Liver (tissue), 9 donors: ENCODE measurements around the gene SPEF1. TPM values are rescaled to one million over a fixed set of nuclear protein-coding genes. Genes with fewer than 3 reads are reported as not detected.

Experiments used
- DNase-seq: peaks from one replicate; pipeline ENCODE4 v3.0.0-alpha.2; 2017; ENCODE audit warnings: low spot score
- H3K27ac ChIP-seq, 2 donors: one replicate each; pipeline ENCODE4 v1.7.0; 2013; ENCODE audit warnings: inconsistent platforms in 2 of 2, low read length in 2 of 2, control low read depth in 1 of 2, low read depth in 1 of 2, mild to moderate bottlenecking in 1 of 2
- H3K27me3 ChIP-seq, 4 donors: one replicate each; pipeline versions ENCODE4 v1.6.1 to v1.7.0; 2013; ENCODE audit warnings: low read length in 3 of 4, inconsistent platforms in 1 of 4, mild to moderate bottlenecking in 1 of 4, moderate library complexity in 1 of 4; ENCODE audit not compliant: control insufficient read depth in 4 of 4, insufficient read depth in 4 of 4
- H3K36me3 ChIP-seq, 4 donors: one replicate each; pipeline versions ENCODE4 v1.6.1 to v1.7.0; 2013; ENCODE audit warnings: low read length in 3 of 4, mild to moderate bottlenecking in 3 of 4, low read depth in 1 of 4, moderate library complexity in 1 of 4; ENCODE audit not compliant: control insufficient read depth in 4 of 4, insufficient read depth in 3 of 4
- H3K4me1 ChIP-seq, 4 donors: one replicate each; pipeline versions ENCODE4 v1.6.1 to v1.7.0; 2013; ENCODE audit warnings: low read length in 3 of 4, mild to moderate bottlenecking in 3 of 4, moderate library complexity in 1 of 4; ENCODE audit not compliant: control insufficient read depth in 4 of 4, insufficient read depth in 4 of 4
- H3K4me3 ChIP-seq, 3 donors: one replicate each; pipeline versions ENCODE4 v1.6.1 to v1.7.0; 2013; ENCODE audit warnings: low read length in 3 of 3, control low read depth in 1 of 3, low read depth in 1 of 3, mild to moderate bottlenecking in 1 of 3
- H3K9ac ChIP-seq, 2 donors: one replicate each; pipeline ENCODE4 v1.7.0; 2013; ENCODE audit warnings: low read length in 2 of 2, mild to moderate bottlenecking in 2 of 2, moderate library complexity in 2 of 2, control low read depth in 1 of 2, low read depth in 1 of 2
- H3K9me3 ChIP-seq, 4 donors: one replicate each; pipeline versions ENCODE4 v1.6.1 to v1.7.0; 2013; ENCODE audit warnings: low read length in 3 of 4; ENCODE audit not compliant: control insufficient read depth in 4 of 4
- CTCF ChIP-seq: fragments of 150-350 bp; IDR thresholded peaks from 2 replicates; pipeline ENCODE4 v1.5.1; 2017; ENCODE audit warnings: improper control_type of control experiment, low read depth, low read length; ENCODE audit not compliant: missing input control
- EGR1 ChIP-seq, 2 donors: IDR thresholded peaks; 2 replicates each; pipeline ENCODE4 v1.6.1; 2016 to 2018; ENCODE audit warnings: antibody characterized with exemption in 2 of 2, low read depth in 2 of 2
- FOXA1 ChIP-seq: IDR thresholded peaks from 2 replicates; pipeline ENCODE4 v1.6.1; 2016; ENCODE audit warnings: antibody characterized with exemption
- FOXA2 ChIP-seq: IDR thresholded peaks from 2 replicates; pipeline ENCODE4 v1.6.1; 2016; ENCODE audit warnings: antibody characterized with exemption
- GABPA ChIP-seq, 2 donors: IDR thresholded peaks in 1 of 2; conservative IDR thresholded peaks in 1 of 2; 2 replicates each; pipeline ENCODE4 v1.6.1; 2016; ENCODE audit warnings: antibody characterized with exemption in 2 of 2, mild to moderate bottlenecking in 1 of 2, moderate library complexity in 1 of 2
- HNF4A ChIP-seq, 2 donors: conservative IDR thresholded peaks; 2 replicates each; pipeline ENCODE4 v1.6.1; 2016; ENCODE audit warnings: antibody characterized with exemption in 2 of 2, mild to moderate bottlenecking in 2 of 2
- JUND ChIP-seq, 2 donors: IDR thresholded peaks; 2 replicates each; pipeline ENCODE4 v1.6.1; 2016; ENCODE audit warnings: antibody characterized with exemption in 2 of 2
- NR2F2 ChIP-seq: IDR thresholded peaks from 2 replicates; pipeline ENCODE4 v1.6.1; 2016; ENCODE audit warnings: antibody characterized with exemption
- RXRA ChIP-seq, 2 donors: IDR thresholded peaks; 2 replicates each; pipeline ENCODE4 v1.6.1; 2017 to 2018; ENCODE audit warnings: antibody characterized with exemption in 2 of 2, mild to moderate bottlenecking in 1 of 2
- SP1 ChIP-seq: IDR thresholded peaks from 2 replicates; pipeline ENCODE4 v1.6.1; 2018; ENCODE audit warnings: antibody characterized with exemption, mild to moderate bottlenecking
- YY1 ChIP-seq: IDR thresholded peaks from 2 replicates; pipeline ENCODE4 v1.6.1; 2016; ENCODE audit warnings: antibody characterized with exemption, mild to moderate bottlenecking
- WGBS: extraction: QIAGEN DNeasy Blood & Tissue Kit; methylation state at CpG from one replicate; pipeline ENCODE4 v1.1.7; 2013; 5-methylcytosine and 5-hydroxymethylcytosine counted together
- polyA plus RNA-seq, 2 donors: library from polyadenylated mRNA; stranded (reverse) in 1 of 2; unstranded in 1 of 2; fragments of 200-250 nt in 1 of 2; fragments of >200 nt in 1 of 2; fragmentation: Nextera tagmentation in 1 of 2; extraction: Ambion mirVana in 1 of 2; gene quantifications; one replicate each; pipeline versions ENCODE4 v1.2.1 to v1.2.3, GENCODE V29; 2013 to 2015
- total RNA-seq, 2 donors: library from RNA; depleted of rRNA; stranded (reverse); fragments of >200 nt; gene quantifications; one replicate each; pipeline ENCODE4 v1.2.3, GENCODE V29; 2014
- TF ChIP-seq, protein P1 (sequence below): IDR thresholded peaks from 2 replicates; pipeline ENCODE4 v1.6.1; 2016; ENCODE audit warnings: antibody characterized with exemption
- donor health status: healthy.
- donor health status: healthy.
- donor health status: healthy.
- donor health status: healthy.
- donor health status: healthy.

SPEF1 gene
- total and polyA plus RNA-seq, 4 donors = not detected

DNA sequence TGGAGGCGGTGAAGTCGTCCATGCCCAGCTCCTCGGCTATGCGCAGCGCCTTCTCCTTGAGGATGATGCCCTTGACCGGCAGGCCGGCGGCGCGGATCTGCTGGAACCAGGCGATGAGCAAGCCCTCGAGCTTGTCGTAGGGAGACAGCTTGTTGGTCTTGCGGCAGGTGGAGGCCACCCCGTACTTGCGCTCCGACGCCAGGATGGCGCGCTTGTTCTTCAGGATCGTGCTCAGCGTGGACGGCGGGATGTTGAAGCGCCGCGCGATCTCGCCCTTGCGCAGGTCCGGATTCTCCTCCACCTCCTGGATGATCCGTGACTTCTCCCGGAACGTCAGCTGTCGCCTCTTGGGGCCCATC is 4.9 kb upstream of the SPEF1 start:
- 4% methylated on average over 35 of the region's 35 CpGs for WGBS
- H3K36me3 ChIP-seq = peaks cover 0 to 5% (median 0%) of the 10 kb centered on the region in 4 donors
- TF ChIP-seq, protein P1, sequence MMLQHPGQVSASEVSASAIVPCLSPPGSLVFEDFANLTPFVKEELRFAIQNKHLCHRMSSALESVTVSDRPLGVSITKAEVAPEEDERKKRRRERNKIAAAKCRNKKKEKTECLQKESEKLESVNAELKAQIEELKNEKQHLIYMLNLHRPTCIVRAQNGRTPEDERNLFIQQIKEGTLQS = no peak
- no peak for TF ChIP-seq JUND (IDR thresholded peaks at IDR 0.05)
- no peak for TF ChIP-seq FOXA2
- no peak for TF ChIP-seq FOXA1
- TF ChIP-seq CTCF = no peak
- TF ChIP-seq HNF4A (conservative IDR thresholded peaks at IDR 0.05) = no peak
- TF ChIP-seq SP1 = no peak
- no peak for TF ChIP-seq GABPA (IDR thresholded peaks at IDR 0.05 in 1 of 2, conservative IDR thresholded peaks at IDR 0.05 in 1 of 2)
- peaks cover 11 to 36% (median 25%) of the 10 kb centered on the region in 4 donors for H3K4me1 ChIP-seq
- H3K9ac ChIP-seq = no peak overlapping the region
- H3K27me3 ChIP-seq = no peaks in the 10 kb centered on the region
- H3K4me3 ChIP-seq = peak overlapping the region; percentile 76 to 89 (median 80)
- H3K27ac ChIP-seq = peak overlapping the region; percentile 62 to 72
- no peaks in the 10 kb centered on the region for H3K9me3 ChIP-seq
- DNase-seq = peak; percentile 49

GRCh38 chr20:3785240-3786125 is 4.2 kb upstream of the SPEF1 start:
- peaks cover 14 to 41% (median 30%) of the 10 kb centered on the region in 4 donors for H3K4me1 ChIP-seq
- no peak overlapping the region for H3K9ac ChIP-seq
- TF ChIP-seq YY1 (no peak), RXRA (IDR thresholded peaks at IDR 0.05) (no peak)
- peaks cover 0 to 5% (median 0%) of the 10 kb centered on the region in 4 donors for H3K36me3 ChIP-seq
- H3K27ac ChIP-seq = peak overlapping the region; percentile 62 to 72
- no peaks in the 10 kb centered on the region for H3K27me3 ChIP-seq
- no peak for DNase-seq
- no peaks in the 10 kb centered on the region for H3K9me3 ChIP-seq
- H3K4me3 ChIP-seq = peak overlapping the region; percentile 76 to 89 (median 80)
- WGBS = 51% methylated on average over 79 of the region's 79 CpGs

- WGBS = 91% methylated on average over 6 of the region's 6 CpGs
- Histone ChIP-seq H3K4me1 (peaks cover 14 to 41% (median 31%) of the 10 kb centered on the region in 4 donors), H3K27me3 (no peaks in the 10 kb centered on the region), H3K9me3 (no peaks in the 10 kb centered on the region), H3K9ac (no peak overlapping the region), H3K4me3 (no peak overlapping the region), H3K36me3 (peaks cover 0 to 5% (median 0%) of the 10 kb centered on the region in 4 donors), H3K27ac (no peak overlapping the region)
- DNase-seq = no peak
- TF ChIP-seq EGR1 (IDR thresholded peaks at IDR 0.05; ENCODE audit: low read depth in 2 of 2) (no peak), NR2F2 (no peak)
Measured at GRCh38 chr20:3784863-3785239, 3.6 kb upstream of the SPEF1 start.
